WI38 (cell line): ENCODE results near the gene MED20.

Experiments used
- H3K4me3 ChIP-seq: 2 replicates; pipeline ENCODE4 v1.5.1; 2011; ENCODE audit warnings: low read depth, mild to moderate bottlenecking, control low read depth, low read length
- CTCF ChIP-seq: IDR thresholded peaks from 2 replicates; pipeline ENCODE4 v1.5.1; 2012; ENCODE audit warnings: low read depth, mild to moderate bottlenecking, control low read depth, low read length

The MED20 gene

GRCh38 chr6:41922154-41922553 is 1.2 kb upstream of the MED20 start:
- no peak for TF ChIP-seq CTCF

GRCh38 chr6:41921712-41921998 is 716 bp upstream of the MED20 start:
- peak overlapping the region; percentile 85 for H3K4me3 ChIP-seq
- TF ChIP-seq CTCF: no peak

More at GRCh38 chr6:41922154-41922553, 1.2 kb upstream of the MED20 start:
- peak overlapping the region; percentile 85 for H3K4me3 ChIP-seq

- H3K4me3 ChIP-seq: no peak overlapping the region
- no peak for TF ChIP-seq CTCF
Measured at GRCh38 chr6:41917528-41917927, 3.4 kb downstream of the MED20 start.

- no peak for TF ChIP-seq CTCF
Measured at GRCh38 chr6:41914869-41915530, 5.9 kb downstream of the MED20 start.

GRCh38 chr6:41914343-41914742 is 6.6 kb downstream of the MED20 start:
- TF ChIP-seq CTCF: no peak
- H3K4me3 ChIP-seq: no peak overlapping the region

More at GRCh38 chr6:41914869-41915530, 5.9 kb downstream of the MED20 start:
- H3K4me3 ChIP-seq: no peak overlapping the region

- no peak for TF ChIP-seq CTCF
Measured at GRCh38 chr6:41909727-41910126, 11.2 kb downstream of the MED20 start.

GRCh38 chr6:41901882-41902519 is 18.9 kb downstream of the MED20 start:
- 0 out of 2 replicates have a peak, but pooled peaks have one; percentile 13 for TF ChIP-seq CTCF
- no peak overlapping the region for H3K4me3 ChIP-seq

More at GRCh38 chr6:41909727-41910126, 11.2 kb downstream of the MED20 start:
- no peak overlapping the region for H3K4me3 ChIP-seq
